Stomach (tissue), 9 donors: ENCODE results near the gene CD40. TPM values are rescaled to one million over a fixed set of nuclear protein-coding genes. Genes with fewer than 3 reads are reported as not detected.

Source experiments
- DNase-seq, 2 donors: peaks; one replicate each; pipeline versions ENCODE4 v3.0.0 to v3.0.0-alpha.2; 2013 to 2019
- H3K27ac ChIP-seq, 5 donors: fragments of 200-600 bp in 4 of 5; sonication (generic) in 4 of 5; one replicate each; pipeline ENCODE4 v1.5.1; 2013 to 2019; ENCODE audit warnings: mild to moderate bottlenecking in 1 of 5, moderate library complexity in 1 of 5
- H3K27me3 ChIP-seq, 3 donors: fragments of 200-600 bp; sonication (generic); one replicate each; pipeline ENCODE4 v1.5.1; 2017 to 2019; ENCODE audit warnings: mixed run types in 1 of 3
- H3K36me3 ChIP-seq, 4 donors: fragments of 200-600 bp; sonication (generic); 1 replicate in 3 of 4; 2 replicates in 1 of 4; pipeline ENCODE4 v1.5.1; 2016 to 2019
- H3K4me1 ChIP-seq, 4 donors: fragments of 200-600 bp; sonication (generic); one replicate each; pipeline ENCODE4 v1.5.1; 2016 to 2019
- H3K4me3 ChIP-seq, 4 donors: fragments of 200-600 bp; sonication (generic) in 3 of 4; one replicate each; pipeline ENCODE4 v1.5.1; 2016 to 2019; ENCODE audit warnings: mild to moderate bottlenecking in 1 of 4
- H3K9me3 ChIP-seq, 4 donors: fragments of 200-600 bp; sonication (generic); one replicate each; pipeline ENCODE4 v1.5.1; 2016 to 2019
- EP300 ChIP-seq: sonication (generic); formaldehyde crosslinking; IDR thresholded peaks from one replicate; pipeline ENCODE4 v1.6.1; 2017; ENCODE audit warnings: antibody characterized with exemption
- POLR2A ChIP-seq, 4 donors: fragments of 450-650 bp; IDR thresholded peaks; one replicate each; pipeline ENCODE4 v1.6.1; 2016; ENCODE audit warnings: antibody characterized with exemption in 4 of 4, control low read depth in 2 of 4, mild to moderate bottlenecking in 1 of 4, moderate library complexity in 1 of 4
- POLR2AphosphoS5 ChIP-seq, 3 donors: sonication (generic); formaldehyde crosslinking; IDR thresholded peaks; one replicate each; pipeline ENCODE4 v1.6.1; 2016; ENCODE audit warnings: antibody characterized with exemption in 3 of 3
- WGBS, 5 donors: extraction: QIAGEN DNeasy Blood & Tissue Kit in 3 of 5; methylation state at CpG; one replicate each; pipeline versions ENCODE4 v1.1.5 to v1.1.7; 2013 to 2018; 5-methylcytosine and 5-hydroxymethylcytosine counted together
- intact Hi-C: fragments of 100-400 bp; cut with DNase I; formaldehyde crosslinking; loops from one replicate; pipeline ENCODE4 v1.15.1; 2023; ENCODE audit warnings: low total_unique reads
- polyA plus RNA-seq, 3 donors: library from polyadenylated mRNA; stranded (reverse); fragments of 200-250 nt; gene quantifications; one replicate each; pipeline ENCODE4 v1.2.3, GENCODE V29; 2013
- total RNA-seq, 5 donors: library from RNA; depleted of rRNA; stranded (reverse); fragments of >200 nt; gene quantifications; one replicate each; pipeline versions ENCODE4 v1.1.0 to v1.2.3, GENCODE V29; 2014 to 2016
- TF ChIP-seq, protein P1 (sequence below), 7 experiments: fragments of 450-650 bp in 4 of 7; fragments of 200-600 bp in 3 of 7; sonication (generic) in 3 of 7; IDR thresholded peaks; one replicate each; pipeline ENCODE4 v1.5.1; 2016 to 2019; ENCODE audit warnings: antibody characterized with exemption in 7 of 7, control low read depth in 2 of 7, mild to moderate bottlenecking in 1 of 7
- donor health status: healthy with polysubstance abuse.
- donor health status: Bipolar disorder and iron deficiency.
- donor health status: healthy.

The CD40 gene
- total and polyA plus RNA-seq, 8 donors: 2.8 to 19.9 (median 5.3) TPM; not detected in 1

DNA sequence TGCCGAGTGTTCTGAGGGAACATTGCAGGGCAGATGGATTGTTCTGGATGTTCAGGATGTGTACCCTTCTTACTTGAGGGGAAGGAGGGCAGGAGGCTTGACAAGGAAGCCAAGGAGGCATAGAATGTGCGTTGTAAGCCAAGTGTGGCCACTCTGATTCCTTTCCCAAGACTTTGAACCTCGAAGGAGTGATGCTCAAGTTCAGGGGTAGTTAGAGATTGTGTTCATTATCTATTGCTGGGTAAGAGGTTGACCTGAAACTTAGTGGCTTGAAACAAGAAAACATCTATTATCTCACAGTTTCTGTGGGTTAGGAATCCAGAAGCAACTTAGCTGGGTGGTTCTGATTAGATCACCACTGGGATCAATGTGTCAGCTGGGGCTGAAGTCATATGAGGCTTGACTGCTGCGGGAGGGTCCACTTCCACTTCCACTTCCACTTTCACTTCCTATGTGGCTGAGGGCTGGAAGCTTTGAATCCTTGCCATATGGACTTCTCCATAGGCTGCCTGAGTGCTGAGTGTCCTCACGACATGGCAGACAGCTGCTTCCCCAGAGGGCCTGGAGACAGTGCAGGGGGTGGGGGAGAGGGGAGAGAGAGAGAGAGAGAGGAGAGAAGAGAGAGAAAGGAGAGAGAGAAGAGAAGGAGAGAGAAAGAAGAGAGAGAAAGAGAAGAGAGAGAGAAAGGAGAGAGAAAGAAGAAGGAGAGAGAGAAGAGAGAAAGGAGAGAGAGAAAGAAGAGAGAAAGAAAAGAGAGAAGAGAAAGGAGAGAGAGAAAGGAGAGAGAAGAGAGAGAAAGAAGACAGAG is 6.9 kb upstream of the CD40 start:
- DNase-seq: peak in 1 of 2 donors; percentile 52
- no peak for TF ChIP-seq POLR2A (IDR thresholded peaks at IDR 0.05)
- TF ChIP-seq, protein P1, sequence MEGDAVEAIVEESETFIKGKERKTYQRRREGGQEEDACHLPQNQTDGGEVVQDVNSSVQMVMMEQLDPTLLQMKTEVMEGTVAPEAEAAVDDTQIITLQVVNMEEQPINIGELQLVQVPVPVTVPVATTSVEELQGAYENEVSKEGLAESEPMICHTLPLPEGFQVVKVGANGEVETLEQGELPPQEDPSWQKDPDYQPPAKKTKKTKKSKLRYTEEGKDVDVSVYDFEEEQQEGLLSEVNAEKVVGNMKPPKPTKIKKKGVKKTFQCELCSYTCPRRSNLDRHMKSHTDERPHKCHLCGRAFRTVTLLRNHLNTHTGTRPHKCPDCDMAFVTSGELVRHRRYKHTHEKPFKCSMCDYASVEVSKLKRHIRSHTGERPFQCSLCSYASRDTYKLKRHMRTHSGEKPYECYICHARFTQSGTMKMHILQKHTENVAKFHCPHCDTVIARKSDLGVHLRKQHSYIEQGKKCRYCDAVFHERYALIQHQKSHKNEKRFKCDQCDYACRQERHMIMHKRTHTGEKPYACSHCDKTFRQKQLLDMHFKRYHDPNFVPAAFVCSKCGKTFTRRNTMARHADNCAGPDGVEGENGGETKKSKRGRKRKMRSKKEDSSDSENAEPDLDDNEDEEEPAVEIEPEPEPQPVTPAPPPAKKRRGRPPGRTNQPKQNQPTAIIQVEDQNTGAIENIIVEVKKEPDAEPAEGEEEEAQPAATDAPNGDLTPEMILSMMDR (IDR thresholded peaks at IDR 0.05): no peak
- TF ChIP-seq POLR2AphosphoS5 (IDR thresholded peaks at IDR 0.05): no peak
- no peak for TF ChIP-seq EP300
- Histone ChIP-seq H3K27ac (peak overlapping the region in 1 of 5 donors; percentile 14), H3K9me3 (no peaks in the 10 kb centered on the region), H3K4me1 (no peaks in the 10 kb centered on the region), H3K4me3 (no peak overlapping the region), H3K27me3 (peaks cover 0 to 23% (median 0%) of the 10 kb centered on the region in 3 donors), H3K36me3 (no peaks in the 10 kb centered on the region)
- intact Hi-C loops: no loop called here
- 50 to 54% (median 52%) methylated on average over 5 of the region's 5 CpGs for WGBS, 5 donors

DNA sequence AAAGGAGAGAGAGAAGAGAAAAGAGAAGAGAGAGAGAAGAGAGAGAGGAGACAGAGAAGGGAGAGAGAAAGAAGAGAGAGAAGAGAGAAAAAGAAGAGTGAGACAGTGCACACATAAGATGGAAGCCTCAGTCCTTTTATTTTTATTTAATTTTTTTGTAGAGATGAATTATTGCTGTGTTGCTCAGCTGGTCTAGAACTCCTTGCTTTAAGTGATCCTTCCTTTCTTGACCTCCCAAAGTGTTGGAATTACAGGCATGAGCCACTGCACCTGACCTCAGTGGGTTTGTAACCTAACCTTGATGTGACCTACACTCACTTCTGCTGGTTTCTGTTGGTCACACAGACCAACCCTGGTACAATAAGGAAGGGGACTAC is 6.3 kb upstream of the CD40 start:
- Histone ChIP-seq H3K4me3 (no peak overlapping the region), H3K4me1 (no peaks in the 10 kb centered on the region), H3K27ac (no peak overlapping the region), H3K36me3 (no peaks in the 10 kb centered on the region), H3K9me3 (no peaks in the 10 kb centered on the region), H3K27me3 (peaks cover 0 to 17% (median 0%) of the 10 kb centered on the region in 3 donors)
- intact Hi-C loops: no loop called here
- DNase-seq: no peak
- no peak for TF ChIP-seq POLR2A (IDR thresholded peaks at IDR 0.05)
- TF ChIP-seq POLR2AphosphoS5 (IDR thresholded peaks at IDR 0.05): no peak
- TF ChIP-seq, protein P1 (IDR thresholded peaks at IDR 0.05): no peak

GRCh38 chr20:46112430-46113112 is 5.5 kb upstream of the CD40 start:
- Histone ChIP-seq H3K36me3 (no peaks in the 10 kb centered on the region), H3K4me3 (no peak overlapping the region), H3K9me3 (no peaks in the 10 kb centered on the region), H3K27me3 (peaks cover 0 to 17% (median 0%) of the 10 kb centered on the region in 3 donors), H3K27ac (no peak overlapping the region), H3K4me1 (peaks cover 0 to 7% (median 5%) of the 10 kb centered on the region in 4 donors)
- DNase-seq: no peak
- TF ChIP-seq POLR2A (IDR thresholded peaks at IDR 0.05) (no peak), EP300 (no peak), POLR2AphosphoS5 (IDR thresholded peaks at IDR 0.05) (no peak)
- TF ChIP-seq, protein P1 (IDR thresholded peaks at IDR 0.05): no peak
- intact Hi-C loops: no loop called here
- 47 to 64% (median 54%) methylated on average over 10 of the region's 10 CpGs for WGBS, 5 donors

GRCh38 chr20:46113113-46113470 is 5.0 kb upstream of the CD40 start:
- Histone ChIP-seq H3K4me1 (peaks cover 0 to 12% (median 10%) of the 10 kb centered on the region in 4 donors), H3K4me3 (no peak overlapping the region), H3K27ac (no peak overlapping the region), H3K27me3 (peaks cover 0 to 17% (median 0%) of the 10 kb centered on the region in 3 donors), H3K36me3 (no peaks in the 10 kb centered on the region), H3K9me3 (no peaks in the 10 kb centered on the region)
- no peak for DNase-seq
- WGBS, 5 donors: 33 to 55% (median 40%) methylated on average over 3 of the region's 3 CpGs
- TF ChIP-seq EP300: no peak
- no peak for TF ChIP-seq POLR2AphosphoS5 (IDR thresholded peaks at IDR 0.05)
- TF ChIP-seq POLR2A (IDR thresholded peaks at IDR 0.05): no peak
- TF ChIP-seq, protein P1 (IDR thresholded peaks at IDR 0.05): no peak
- intact Hi-C loops: no loop called here
